Common myeloid progenitor, CD34-positive (primary cell): ENCODE measurements around the gene HDLBP.
"Not testable (repeated sequence)": the region's sequence is repeated elsewhere in the genome, so short reads cannot be mapped to it uniquely, and the experiment has no call there.

Source experiments
- CTCF ChIA-PET: fragments of 350-600 bp; sonication (Branson Sonifier 250); formaldehyde crosslinking; loops from one replicate; lab custom pipeline; 2021; ENCODE audit warnings: antibody characterized with exemption; lab: Charles Lee
- POLR2A ChIA-PET: fragments of 350-600 bp; sonication (Branson Sonifier 250); formaldehyde crosslinking; loops from one replicate; lab custom pipeline; 2021; ENCODE audit warnings: antibody characterized with exemption; lab: Charles Lee
- DNase-seq, 3 donors: peaks; one replicate each; pipeline versions ENCODE4 v3.0.0 to v3.0.0-alpha.2; 2013
- H3K27ac ChIP-seq, 2 experiments: 1 replicate in 1 of 2; 2 replicates in 1 of 2; pipeline ENCODE4 v1.7.0; 2013; ENCODE audit warnings: inconsistent platforms in 2 of 2, low read length in 2 of 2, mild to moderate bottlenecking in 2 of 2, low read depth in 1 of 2, moderate library complexity in 1 of 2; ENCODE audit not compliant: severe bottlenecking in 2 of 2, insufficient read depth in 1 of 2, poor library complexity in 1 of 2
- H3K27me3 ChIP-seq, 5 experiments: replicated peaks in 2 of 5; 1 replicate in 3 of 5; 2 replicates in 2 of 5; pipeline versions ENCODE4 v1.6.1 to v1.7.0; 2013; ENCODE audit warnings: low read length in 4 of 5, mild to moderate bottlenecking in 2 of 5, moderate library complexity in 2 of 5, inconsistent platforms in 1 of 5; ENCODE audit not compliant: insufficient read depth in 5 of 5, control insufficient read depth in 4 of 5
- H3K36me3 ChIP-seq, 4 experiments: 1 replicate in 2 of 4; 2 replicates in 2 of 4; pipeline versions ENCODE4 v1.6.1 to v1.7.0; 2013; ENCODE audit warnings: low read length in 3 of 4, control low read depth in 1 of 4, mild to moderate bottlenecking in 1 of 4; ENCODE audit not compliant: control insufficient read depth in 4 of 4, insufficient read depth in 4 of 4
- H3K4me1 ChIP-seq, 4 experiments: 1 replicate in 3 of 4; 2 replicates in 1 of 4; pipeline versions ENCODE4 v1.6.1 to v1.7.1; 2013; ENCODE audit warnings: low read length in 3 of 4, mild to moderate bottlenecking in 3 of 4, control low read depth in 1 of 4, inconsistent platforms in 1 of 4, moderate library complexity in 1 of 4; ENCODE audit not compliant: control insufficient read depth in 4 of 4, insufficient read depth in 4 of 4; ENCODE audit errors: control extremely low read depth in 1 of 4
- H3K4me3 ChIP-seq, 7 experiments: 1 replicate in 4 of 7; 2 replicates in 3 of 7; pipeline versions ENCODE4 v1.5.1 to v1.7.0; 2013; ENCODE audit warnings: mild to moderate bottlenecking in 7 of 7, low read length in 6 of 7, moderate library complexity in 6 of 7, inconsistent platforms in 2 of 7, low read depth in 2 of 7, control low read depth in 1 of 7; ENCODE audit not compliant: insufficient read depth in 4 of 7, control insufficient read depth in 1 of 7; ENCODE audit errors: extremely low read depth in 1 of 7
- H3K9me3 ChIP-seq, 5 experiments: 1 replicate in 4 of 5; 2 replicates in 1 of 5; pipeline versions ENCODE4 v1.6.1 to v1.7.1; 2013; ENCODE audit warnings: low read length in 4 of 5, mild to moderate bottlenecking in 2 of 5, inconsistent platforms in 1 of 5, low read depth in 1 of 5, moderate library complexity in 1 of 5; ENCODE audit not compliant: control insufficient read depth in 4 of 5, insufficient read depth in 2 of 5; ENCODE audit errors: control extremely low read depth in 1 of 5
- WGBS: methylation state at CpG from one replicate; pipeline ENCODE4 v1.1.5; 2013; ENCODE audit not compliant: insufficient coverage; 5-methylcytosine and 5-hydroxymethylcytosine counted together

The HDLBP gene

GRCh38 chr2:241298673-241299072 is 16.8 kb downstream of the HDLBP start:
- ChIA-PET CTCF (interaction anchor here (0.8 to 1.5 kb wide), 5 partner anchors 9 to 18 kb away, joined by 3 to 8 read pairs (median 5); partner anchors contain the start of genes HDLBP and SEPTIN2), POLR2A (interaction anchor here (0.6 to 0.8 kb wide), 3 partner anchors 16 to 66 kb away, joined by 3 to 4 read pairs (median 3); partner anchors contain the start of gene HDLBP)
- WGBS, result no CpG with 5 or more reads among the region's 5 CpGs
- Histone ChIP-seq H3K36me3 (peaks cover 0 to 9% (median 1%) of the 10 kb centered on the region in 4 experiments), H3K9me3 (no peaks in the 10 kb centered on the region), H3K27ac (no peak overlapping the region), H3K4me1 (peaks cover 0 to 17% (median 8%) of the 10 kb centered on the region in 4 experiments), H3K4me3 (peak overlapping the region in 2 of 7 experiments; percentile 41 to 52), H3K27me3 (no peaks in the 10 kb centered on the region)
- peak; percentile 38 to 82 (median 70) for DNase-seq

- no peak overlapping the region for H3K27ac ChIP-seq
- no peaks in the 10 kb centered on the region for H3K27me3 ChIP-seq
- no peaks in the 10 kb centered on the region for H3K9me3 ChIP-seq
- POLR2A ChIA-PET, result no interaction called here
- CTCF ChIA-PET, result interaction anchor here (1.0 kb wide), 1 partner anchor 14 kb away, joined by 3 read pairs; no protein-coding TSS in a partner anchor
- 100% methylated on average over 8 of the region's 8 CpGs for WGBS
- H3K4me3 ChIP-seq, result no peak overlapping the region
- no peak for DNase-seq
- H3K36me3 ChIP-seq, result peaks cover 0 to 9% (median 1%) of the 10 kb centered on the region in 4 experiments
- peaks cover 0 to 17% (median 8%) of the 10 kb centered on the region in 4 experiments for H3K4me1 ChIP-seq
Observed at GRCh38 chr2:241296767-241297166, 18.7 kb downstream of the HDLBP start.

- Histone ChIP-seq H3K4me1 (peaks cover 0 to 16% (median 8%) of the 10 kb centered on the region in 4 experiments), H3K27ac (no peak overlapping the region), H3K4me3 (no peak overlapping the region), H3K36me3 (peaks cover 0 to 9% (median 1%) of the 10 kb centered on the region in 4 experiments), H3K27me3 (no peaks in the 10 kb centered on the region), H3K9me3 (no peaks in the 10 kb centered on the region)
- ChIA-PET POLR2A (no interaction called here), CTCF (interaction anchor here (0.9 kb wide), 1 partner anchor 11 kb away, joined by 3 read pairs; no protein-coding TSS in a partner anchor)
- DNase-seq, result no peak
- 100% methylated on average over 3 of the region's 7 CpGs for WGBS
Observed at GRCh38 chr2:241295326-241296095, 20.0 kb downstream of the HDLBP start.

- H3K27ac ChIP-seq, POLR2A ChIA-PET, DNase-seq, H3K9me3 ChIP-seq, H3K27me3 ChIP-seq, H3K4me3 ChIP-seq, H3K36me3 ChIP-seq: not testable (repeated sequence)
- CTCF ChIA-PET, result interaction anchor here (1.1 to 1.6 kb wide), 4 partner anchors 11 to 20 kb away, joined by 3 to 5 read pairs (median 4); no protein-coding TSS in a partner anchor
- 96% methylated on average over 5 of the region's 7 CpGs for WGBS
- H3K4me1 ChIP-seq, result peaks cover 0 to 20% (median 6%) of the 10 kb centered on the region in 4 experiments
Observed at GRCh38 chr2:241293378-241293797, 22.1 kb downstream of the HDLBP start.

- Histone ChIP-seq H3K36me3 (peaks cover 0 to 8% (median 0%) of the 10 kb centered on the region in 4 experiments), H3K4me1 (peaks cover 2 to 25% (median 10%) of the 10 kb centered on the region in 4 experiments), H3K9me3 (no peaks in the 10 kb centered on the region), H3K27me3 (no peaks in the 10 kb centered on the region), H3K27ac (no peak overlapping the region), H3K4me3 (no peak overlapping the region)
- WGBS, result 100% methylated on average over 2 of the region's 6 CpGs
- no peak for DNase-seq
- ChIA-PET POLR2A (no interaction called here), CTCF (interaction anchor here (1.2 kb wide), 2 partner anchors 22 to 24 kb away, joined by 4 to 5 read pairs; no protein-coding TSS in a partner anchor)
Observed at GRCh38 chr2:241291977-241292376, 23.5 kb downstream of the HDLBP start.

GRCh38 chr2:241291153-241291552 is 24.3 kb downstream of the HDLBP start:
- DNase-seq, result no peak
- ChIA-PET POLR2A (no interaction called here), CTCF (interaction anchor here (1.2 kb wide), 1 partner anchor 23 kb away, joined by 4 read pairs; no protein-coding TSS in a partner anchor)
- Histone ChIP-seq H3K4me1 (peaks cover 2 to 25% (median 10%) of the 10 kb centered on the region in 4 experiments), H3K4me3 (no peak overlapping the region), H3K36me3 (peaks cover 0 to 4% (median 0%) of the 10 kb centered on the region in 4 experiments), H3K9me3 (no peaks in the 10 kb centered on the region), H3K27me3 (no peaks in the 10 kb centered on the region), H3K27ac (no peak overlapping the region)
- 95% methylated on average over 6 of the region's 6 CpGs for WGBS
